ENCODE results near the gene C5orf46. TPM values are rescaled to one million over a fixed set of nuclear protein-coding genes. Genes with fewer than 3 reads are reported as not detected.

The C5orf46 gene
- 0.63 and 1.1 TPM in 2 replicates for total RNA-seq

GRCh38 chr5:147906326-147907095 is at the start of gene C5orf46:
Gene C5orf46 (minus strand): TSS chr5:147906538. CDS start chr5:147906501, 37 bp downstream.

GRCh38 chr5:147878066-147878759 is 28.1 kb downstream of the C5orf46 start, which contains the start of gene SCGB3A2:
Gene SCGB3A2 (plus strand): TSS chr5:147878711. CDS start chr5:147878804, 93 bp downstream.

Other genes with a start within 250 kb of the C5orf46 start
- 0.25 and 0.65 TPM in 2 replicates for gene JAKMIP2, start 123.8 kb downstream of the C5orf46 start, total RNA-seq
- not detected in 2 replicates for gene SPINK1, start 74.9 kb downstream of the C5orf46 start, total RNA-seq
- gene SCGB3A2, start 27.8 kb downstream of the C5orf46 start, total RNA-seq, result not detected in 2 replicates
- not detected in 2 replicates for gene SPINK5, start 157.4 kb upstream of the C5orf46 start, total RNA-seq

Data from mesangial cell (primary cell).